H1 (cell line): ENCODE measurements around the gene IDUA. TPM values are rescaled to one million over a fixed set of nuclear protein-coding genes. Genes with fewer than 3 reads are reported as not detected.

Source experiments
- SIRT6 ChIP-seq: IDR thresholded peaks from one replicate; pipeline ENCODE4 v1.7.1; 2012; ENCODE audit warnings: low read length, inconsistent platforms
- polyA plus RNA-seq, 7 experiments: library from polyadenylated mRNA; depleted of rRNA in 3 of 7; stranded (reverse) in 5 of 7; unstranded in 2 of 7; fragments of >200 nt in 5 of 7; fragments of 200-250 nt in 2 of 7; gene quantifications; 1 replicate in 5 of 7; 2 replicates in 1 of 7; 4 replicates in 1 of 7; pipeline versions ENCODE4 v1.2.1 to v1.2.3, GENCODE V29; 2011 to 2013; ENCODE audit warnings: missing spikeins in 2 of 7, mixed read lengths in 2 of 7
- total RNA-seq: library from RNA; stranded (reverse); fragmentation: NEBNext Ultra II Directional; extraction: Animal tissue kit (Norgen Biotek cat#: 25700); gene quantifications from 2 replicates; pipeline ENCODE4 v1.2.1, GENCODE V29; 2021

Gene IDUA
- total and polyA plus RNA-seq, 2 of the 8 experiments (the other 6 are each of a cell fraction or from before 2014, with no cell fraction given): 2.8 to 4.8 TPM

GRCh38 chr4:992297-993110 lies 5.7 kb downstream of the IDUA start (continued):
- no peak for TF ChIP-seq SIRT6
